GM06990 (cell line): Measurements from ENCODE around the gene FATE1.

Experiments used
- DNase-seq: peaks from one replicate; pipeline ENCODE4 v3.0.0-alpha.2; 2011; ENCODE audit not compliant: insufficient read length; ENCODE audit errors: extremely low read depth
- H3K27me3 ChIP-seq: replicated peaks from 2 replicates; pipeline ENCODE4 v1.6.0; 2011; ENCODE audit warnings: low read length; ENCODE audit not compliant: control insufficient read depth, insufficient read depth
- H3K36me3 ChIP-seq: 2 replicates; pipeline ENCODE4 v1.5.1; 2011; ENCODE audit warnings: low read length; ENCODE audit not compliant: control insufficient read depth, insufficient read depth
- H3K4me3 ChIP-seq: replicated peaks from 2 replicates; pipeline ENCODE4 v1.5.1; 2011; ENCODE audit warnings: low read depth, mild to moderate bottlenecking, control low read depth, low read length
- TF ChIP-seq, protein P1 (sequence below): IDR thresholded peaks from 2 replicates; pipeline ENCODE4 v1.5.1; 2011; ENCODE audit warnings: low read length, control low read depth, mild to moderate bottlenecking, inconsistent platforms; ENCODE audit not compliant: insufficient read depth, poor library complexity, severe bottlenecking

Gene FATE1

DNA sequence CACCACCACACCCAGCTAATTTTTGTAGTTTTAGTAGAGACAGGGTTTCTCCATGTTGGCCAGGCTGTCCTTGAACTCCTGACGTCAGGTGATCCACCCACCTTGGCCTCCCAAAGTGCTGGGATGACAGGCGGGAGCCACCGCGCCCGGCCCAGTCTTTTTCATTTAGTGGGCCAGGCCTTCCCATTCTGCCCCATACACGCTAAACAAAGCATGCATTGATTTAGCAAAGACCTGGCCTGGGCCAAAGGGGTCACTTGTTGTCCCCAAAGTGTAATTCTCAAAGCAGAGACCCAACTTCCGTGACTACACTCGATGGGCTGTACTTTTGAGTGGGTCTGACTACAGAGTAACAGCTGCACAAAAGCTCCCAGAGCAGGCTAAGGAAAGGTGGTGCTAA lies 47.9 kb downstream of the FATE1 start:
- Histone ChIP-seq H3K36me3 (no peaks in the 10 kb centered on the region), H3K27me3 (no peaks in the 10 kb centered on the region), H3K4me3 (no peak overlapping the region)
- DNase-seq = no peak
- TF ChIP-seq, protein P1, sequence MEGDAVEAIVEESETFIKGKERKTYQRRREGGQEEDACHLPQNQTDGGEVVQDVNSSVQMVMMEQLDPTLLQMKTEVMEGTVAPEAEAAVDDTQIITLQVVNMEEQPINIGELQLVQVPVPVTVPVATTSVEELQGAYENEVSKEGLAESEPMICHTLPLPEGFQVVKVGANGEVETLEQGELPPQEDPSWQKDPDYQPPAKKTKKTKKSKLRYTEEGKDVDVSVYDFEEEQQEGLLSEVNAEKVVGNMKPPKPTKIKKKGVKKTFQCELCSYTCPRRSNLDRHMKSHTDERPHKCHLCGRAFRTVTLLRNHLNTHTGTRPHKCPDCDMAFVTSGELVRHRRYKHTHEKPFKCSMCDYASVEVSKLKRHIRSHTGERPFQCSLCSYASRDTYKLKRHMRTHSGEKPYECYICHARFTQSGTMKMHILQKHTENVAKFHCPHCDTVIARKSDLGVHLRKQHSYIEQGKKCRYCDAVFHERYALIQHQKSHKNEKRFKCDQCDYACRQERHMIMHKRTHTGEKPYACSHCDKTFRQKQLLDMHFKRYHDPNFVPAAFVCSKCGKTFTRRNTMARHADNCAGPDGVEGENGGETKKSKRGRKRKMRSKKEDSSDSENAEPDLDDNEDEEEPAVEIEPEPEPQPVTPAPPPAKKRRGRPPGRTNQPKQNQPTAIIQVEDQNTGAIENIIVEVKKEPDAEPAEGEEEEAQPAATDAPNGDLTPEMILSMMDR = no peak

DNA sequence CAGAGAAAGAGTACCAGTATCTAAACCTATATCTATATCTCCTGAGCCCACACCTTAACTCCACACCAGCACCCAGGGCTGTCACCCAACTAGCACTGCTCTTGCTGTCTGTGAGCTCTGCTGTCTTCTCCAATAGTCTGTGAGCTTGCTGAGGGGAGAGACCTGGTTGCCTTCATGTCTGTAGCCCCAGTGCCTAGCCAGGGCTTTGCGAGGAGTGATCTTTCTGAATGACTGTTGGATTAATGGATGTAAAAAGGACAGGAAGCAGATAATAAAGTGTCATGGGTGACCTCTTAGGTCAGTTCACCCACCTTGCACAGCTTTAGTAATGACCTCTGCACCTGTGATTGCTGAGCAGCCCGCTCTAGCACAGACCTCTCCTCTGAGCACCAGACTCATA lies 49.2 kb downstream of the FATE1 start:
- Histone ChIP-seq H3K4me3 (no peak overlapping the region), H3K36me3 (no peaks in the 10 kb centered on the region), H3K27me3 (no peaks in the 10 kb centered on the region)
- TF ChIP-seq, protein P1 = no peak
- no peak for DNase-seq

DNA sequence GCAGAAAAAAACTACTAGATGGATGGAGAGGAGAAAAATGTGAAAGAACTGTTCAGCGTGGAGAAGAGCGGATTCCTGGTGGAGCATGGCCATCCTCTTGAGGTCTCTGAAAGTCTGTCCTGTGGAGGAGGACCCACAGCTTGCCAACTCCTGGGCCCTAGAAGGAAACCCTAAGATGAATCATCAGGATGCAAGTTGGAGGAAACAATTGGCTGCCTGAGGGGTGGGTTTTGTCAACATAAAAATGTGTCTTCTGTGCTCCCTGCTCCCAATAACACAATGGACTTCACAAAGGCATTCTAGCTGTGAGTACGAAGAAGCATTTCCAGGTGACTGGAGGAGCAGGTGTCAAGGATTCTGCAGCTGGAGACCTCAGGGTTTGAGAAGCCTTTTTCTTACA lies 55.9 kb downstream of the FATE1 start:
- H3K4me3 ChIP-seq = no peak overlapping the region
- 0 out of 2 replicates have a peak, but pooled peaks cover 2% of the 10 kb centered on the region for H3K27me3 ChIP-seq
- TF ChIP-seq, protein P1 = no peak
- no peaks in the 10 kb centered on the region for H3K36me3 ChIP-seq
- DNase-seq = no peak
